CD14-positive monocyte (primary cell): ENCODE data around the gene PPT1. TPM values are rescaled to one million over a fixed set of nuclear protein-coding genes. Genes with fewer than 3 reads are reported as not detected.

Experiments used
- DNase-seq, 3 donors: peaks; one replicate each; pipeline ENCODE4 v3.0.0-alpha.2; 2011 to 2022
- H2AFZ ChIP-seq: 2 replicates; pipeline ENCODE4 v1.6.0; 2012; ENCODE audit warnings: mild to moderate bottlenecking, low read depth, low read length, inconsistent platforms; ENCODE audit not compliant: insufficient read depth, poor library complexity, severe bottlenecking
- H3K27ac ChIP-seq, 2 donors: 1 replicate in 1 of 2; 2 replicates in 1 of 2; pipeline ENCODE4 v1.5.1; 2012 to 2013; ENCODE audit warnings: low read length in 2 of 2, control low read depth in 1 of 2, inconsistent platforms in 1 of 2, low read depth in 1 of 2, mild to moderate bottlenecking in 1 of 2
- H3K27me3 ChIP-seq, 2 donors: one replicate each; pipeline versions ENCODE4 v1.6.0 to v1.6.1; 2011 to 2013; ENCODE audit warnings: low read length in 2 of 2; ENCODE audit not compliant: control insufficient read depth in 2 of 2, insufficient read depth in 2 of 2
- H3K36me3 ChIP-seq, 2 donors: replicated peaks in 1 of 2; 1 replicate in 1 of 2; 2 replicates in 1 of 2; pipeline versions ENCODE4 v1.5.1 to v1.6.1; 2012 to 2013; ENCODE audit warnings: low read length in 2 of 2, control low read depth in 1 of 2, inconsistent platforms in 1 of 2, mild to moderate bottlenecking in 1 of 2; ENCODE audit not compliant: insufficient read depth in 2 of 2, control insufficient read depth in 1 of 2
- H3K4me1 ChIP-seq, 2 donors: 1 replicate in 1 of 2; 2 replicates in 1 of 2; pipeline versions ENCODE4 v1.5.1 to v1.6.1; 2012 to 2013; ENCODE audit warnings: low read length in 2 of 2, control low read depth in 1 of 2, inconsistent platforms in 1 of 2, mild to moderate bottlenecking in 1 of 2, moderate library complexity in 1 of 2; ENCODE audit not compliant: insufficient read depth in 2 of 2, control insufficient read depth in 1 of 2
- H3K4me2 ChIP-seq: replicated peaks from 2 replicates; pipeline ENCODE3; 2012; ENCODE audit warnings: low read length, moderate library complexity, mild to moderate bottlenecking; ENCODE audit not compliant: poor library complexity, severe bottlenecking; ENCODE audit errors: extremely low read depth
- H3K4me3 ChIP-seq, 3 experiments: fragments of 200-600 bp in 1 of 3; sonication (generic) in 1 of 3; replicated peaks in 1 of 3; 1 replicate in 2 of 3; 2 replicates in 1 of 3; pipeline ENCODE4 v1.5.1; 2011 to 2013; ENCODE audit warnings: low read length in 3 of 3, mild to moderate bottlenecking in 3 of 3, control low read depth in 2 of 3, low read depth in 2 of 3, inconsistent platforms in 1 of 3, moderate library complexity in 1 of 3
- H3K79me2 ChIP-seq: 2 replicates; pipeline ENCODE4 v1.6.0; 2012; ENCODE audit warnings: mild to moderate bottlenecking, control low read depth, inconsistent platforms, low read length, moderate library complexity; ENCODE audit not compliant: insufficient read depth
- H3K9ac ChIP-seq: 2 replicates; pipeline ENCODE4 v1.6.0; 2017; ENCODE audit warnings: low read length, mild to moderate bottlenecking; ENCODE audit not compliant: insufficient read depth, poor library complexity, severe bottlenecking
- H3K9me3 ChIP-seq, 2 donors: replicated peaks in 1 of 2; 1 replicate in 1 of 2; 2 replicates in 1 of 2; pipeline versions ENCODE4 v1.5.1 to v1.6.1; 2012 to 2013; ENCODE audit warnings: low read length in 2 of 2, control low read depth in 1 of 2; ENCODE audit not compliant: control insufficient read depth in 1 of 2, insufficient read depth in 1 of 2
- H4K20me1 ChIP-seq: 2 replicates; pipeline ENCODE4 v1.6.0; 2012; ENCODE audit warnings: mild to moderate bottlenecking, low read length, control low read depth, moderate library complexity; ENCODE audit not compliant: insufficient read depth
- H3K27ac Mint-ChIP-seq, 7 donors: one replicate each; pipeline ENCODE4 v1.8.0; 2020; ENCODE audit warnings: mild to moderate bottlenecking in 7 of 7, mixed read lengths in 7 of 7, moderate library complexity in 6 of 7, inconsistent platforms in 2 of 7
- H3K27me3 Mint-ChIP-seq, 3 donors: one replicate each; pipeline ENCODE4 v1.8.0; 2021 to 2022; ENCODE audit warnings: low read depth in 3 of 3, mild to moderate bottlenecking in 3 of 3, mixed read lengths in 3 of 3, moderate library complexity in 3 of 3, inconsistent platforms in 1 of 3
- H3K36me3 Mint-ChIP-seq, 2 donors: one replicate each; pipeline ENCODE4 v1.8.0; 2020; ENCODE audit warnings: mixed read lengths in 2 of 2, inconsistent platforms in 1 of 2, mild to moderate bottlenecking in 1 of 2
- H3K4me1 Mint-ChIP-seq: one replicate; pipeline ENCODE4 v1.8.0; 2020; ENCODE audit warnings: mild to moderate bottlenecking, mixed read lengths
- H3K4me3 Mint-ChIP-seq, 2 donors: one replicate each; pipeline ENCODE4 v1.8.0; 2020; ENCODE audit warnings: mild to moderate bottlenecking in 2 of 2, mixed read lengths in 2 of 2, moderate library complexity in 1 of 2
- H3K9me3 Mint-ChIP-seq, 7 donors: one replicate each; pipeline ENCODE4 v1.8.0; 2020 to 2022; ENCODE audit warnings: mixed read lengths in 7 of 7, mild to moderate bottlenecking in 6 of 7, moderate library complexity in 6 of 7, inconsistent platforms in 2 of 7
- WGBS: methylation state at CpG from one replicate; pipeline ENCODE4 v1.1.5; 2013; ENCODE audit warnings: missing lambda C conversion rate; ENCODE audit not compliant: insufficient coverage; 5-methylcytosine and 5-hydroxymethylcytosine counted together
- intact Hi-C, 2 donors: fragments of 100-400 bp; cut with micrococcal nuclease; formaldehyde crosslinking; loops; one replicate each; pipeline versions ENCODE4 v1.15.0 to v1.15.1; 2023
- polyA plus RNA-seq, 3 donors: library from polyadenylated mRNA; depleted of rRNA in 1 of 3; unstranded in 2 of 3; stranded (reverse) in 1 of 3; fragments of 300-500 nt in 2 of 3; fragments of >200 nt in 1 of 3; fragmentation: Illumina TruSeq in 2 of 3; gene quantifications; 1 replicate in 2 of 3; 2 replicates in 1 of 3; pipeline ENCODE4 v1.2.3, GENCODE V29; 2012 to 2021
- TF ChIP-seq, protein P1 (sequence below): fragments of 200-600 bp; IDR thresholded peaks from one replicate; pipeline ENCODE4 v1.8.0; 2022; ENCODE audit warnings: antibody characterized with exemption, mild to moderate bottlenecking

Gene PPT1
- polyA plus RNA-seq, 3 donors = 166 to 1,143 (median 658) TPM

- WGBS = 45% methylated on average over 5 of the region's 5 CpGs
- TF ChIP-seq, protein P1, sequence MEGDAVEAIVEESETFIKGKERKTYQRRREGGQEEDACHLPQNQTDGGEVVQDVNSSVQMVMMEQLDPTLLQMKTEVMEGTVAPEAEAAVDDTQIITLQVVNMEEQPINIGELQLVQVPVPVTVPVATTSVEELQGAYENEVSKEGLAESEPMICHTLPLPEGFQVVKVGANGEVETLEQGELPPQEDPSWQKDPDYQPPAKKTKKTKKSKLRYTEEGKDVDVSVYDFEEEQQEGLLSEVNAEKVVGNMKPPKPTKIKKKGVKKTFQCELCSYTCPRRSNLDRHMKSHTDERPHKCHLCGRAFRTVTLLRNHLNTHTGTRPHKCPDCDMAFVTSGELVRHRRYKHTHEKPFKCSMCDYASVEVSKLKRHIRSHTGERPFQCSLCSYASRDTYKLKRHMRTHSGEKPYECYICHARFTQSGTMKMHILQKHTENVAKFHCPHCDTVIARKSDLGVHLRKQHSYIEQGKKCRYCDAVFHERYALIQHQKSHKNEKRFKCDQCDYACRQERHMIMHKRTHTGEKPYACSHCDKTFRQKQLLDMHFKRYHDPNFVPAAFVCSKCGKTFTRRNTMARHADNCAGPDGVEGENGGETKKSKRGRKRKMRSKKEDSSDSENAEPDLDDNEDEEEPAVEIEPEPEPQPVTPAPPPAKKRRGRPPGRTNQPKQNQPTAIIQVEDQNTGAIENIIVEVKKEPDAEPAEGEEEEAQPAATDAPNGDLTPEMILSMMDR = no peak
Measured at GRCh38 chr1:40041466-40041838, 55.6 kb downstream of the PPT1 start.

DNA sequence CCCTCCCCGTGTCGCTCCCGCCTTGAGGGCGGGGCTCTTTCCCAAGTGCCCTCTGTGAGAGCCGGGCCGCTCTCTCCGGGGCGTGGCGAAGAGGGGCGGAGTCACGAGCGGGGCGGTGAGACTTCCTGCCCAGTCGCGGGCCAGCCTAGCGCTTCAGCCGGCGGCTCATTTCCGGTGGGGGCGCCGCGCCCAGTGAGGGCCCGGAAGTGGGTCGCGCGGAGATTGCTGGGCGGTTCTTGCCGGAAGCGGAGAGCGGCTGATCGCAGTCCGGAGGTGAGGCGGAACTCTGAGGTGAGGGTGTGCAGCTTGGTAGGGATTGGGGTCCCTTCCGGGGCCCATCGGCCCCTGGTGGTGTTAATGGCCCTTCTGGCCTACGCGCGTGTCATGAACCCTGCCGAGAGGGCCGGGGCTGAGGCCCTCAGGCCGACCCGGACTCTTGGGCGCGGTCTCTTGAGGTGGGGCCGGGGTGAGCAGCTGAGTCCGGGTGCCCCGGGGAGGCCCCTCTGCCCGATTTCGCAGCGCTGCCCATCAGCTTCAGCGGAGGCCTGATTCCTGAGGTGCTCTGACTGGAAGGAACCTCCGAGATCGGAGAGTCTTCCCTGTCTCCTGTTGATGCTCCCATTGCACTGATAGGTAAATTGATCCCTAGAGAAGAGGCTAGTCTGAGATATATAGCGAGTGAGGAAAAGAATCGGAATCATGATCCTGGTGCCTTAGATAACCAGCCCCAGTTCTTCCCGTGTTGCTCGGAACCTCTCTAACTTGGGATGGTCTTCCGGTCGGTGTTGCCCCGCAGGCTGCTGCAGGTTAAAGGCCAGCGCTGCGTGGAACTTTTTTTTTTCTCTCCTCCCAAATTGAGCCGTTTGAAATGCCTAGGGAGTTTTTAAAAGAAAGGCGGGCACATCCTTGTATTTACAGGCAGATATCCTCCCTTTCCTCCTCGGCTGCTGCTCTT lies 56.3 kb downstream of the PPT1 start, which contains the start of gene CAP1:
CAP1 (plus strand) TSS at position 219 of the 955 bp plus-strand sequence. CDS start 18,618 bp downstream, outside the sequence.
- H3K9ac ChIP-seq = peak within 1 kb of the TSS; percentile 93
- Mint-ChIP-seq H3K4me1 (peaks cover 82% of the 10 kb centered on the region), H3K4me3 (peak within 1 kb of the TSS; percentile 94 to 99), H3K9me3 (peaks cover 0 to 2% (median 0%) of the 10 kb centered on the region in 7 donors), H3K36me3 (peaks cover 13 to 23% of the 10 kb centered on the region in 2 donors), H3K27ac (peak within 1 kb of the TSS; percentile 99 to 100 (median 100)), H3K27me3 (peaks cover 0 to 4% (median 1%) of the 10 kb centered on the region in 3 donors)
- peaks cover 52% of the 10 kb centered on the region for H4K20me1 ChIP-seq
- TF ChIP-seq, protein P1 = no peak
- no peaks in the 10 kb centered on the region for H3K27me3 ChIP-seq
- H3K9me3 ChIP-seq = no peaks in the 10 kb centered on the region
- H3K27ac ChIP-seq = peak within 1 kb of the TSS; percentile 94 to 99
- peak; percentile 98 to 99 (median 98) for DNase-seq
- H3K79me2 ChIP-seq = peaks cover 58% of the 10 kb centered on the region
- intact Hi-C loops = loop anchor here in 1 of 2 donors (5.0 kb wide), 1 partner anchor 37 kb away; no protein-coding TSS in a partner anchor
- peaks cover 85 to 87% of the 10 kb centered on the region in 2 donors for H3K4me1 ChIP-seq
- H3K36me3 ChIP-seq = peaks cover 3 to 10% of the 10 kb centered on the region in 2 donors
- WGBS = under 1% methylated on average over 58 of the region's 65 CpGs
- peak within 1 kb of the TSS; percentile 82 to 99 (median 89) for H3K4me3 ChIP-seq
- peak within 1 kb of the TSS; percentile 81 for H2AFZ ChIP-seq
- H3K4me2 ChIP-seq = peak within 1 kb of the TSS; percentile 96

More at GRCh38 chr1:40041466-40041838, 55.6 kb downstream of the PPT1 start:
- DNase-seq = no peak
- Mint-ChIP-seq H3K4me3 (peak overlapping the region; percentile 94 to 99), H3K27ac (peak overlapping the region; percentile 99 to 100 (median 100)), H3K9me3 (peaks cover 0 to 2% (median 0%) of the 10 kb centered on the region in 7 donors), H3K27me3 (peaks cover 0 to 4% (median 1%) of the 10 kb centered on the region in 3 donors), H3K4me1 (peaks cover 83% of the 10 kb centered on the region), H3K36me3 (peaks cover 17 to 29% of the 10 kb centered on the region in 2 donors)
- Histone ChIP-seq H3K79me2 (peaks cover 64% of the 10 kb centered on the region), H4K20me1 (peaks cover 58% of the 10 kb centered on the region), H3K4me3 (peak overlapping the region; percentile 82 to 99 (median 89)), H3K27ac (peak overlapping the region; percentile 94 to 99), H3K4me2 (peak overlapping the region; percentile 96), H3K9ac (peak overlapping the region; percentile 93), H2AFZ (peak overlapping the region; percentile 81), H3K36me3 (peaks cover 3 to 16% of the 10 kb centered on the region in 2 donors), H3K27me3 (no peaks in the 10 kb centered on the region), H3K9me3 (no peaks in the 10 kb centered on the region), H3K4me1 (peaks cover 84 to 87% of the 10 kb centered on the region in 2 donors)
- intact Hi-C loops = loop anchor here in 1 of 2 donors (5.0 kb wide), 1 partner anchor 36 kb away; no protein-coding TSS in a partner anchor
